GM20000 (cell line): ENCODE results near the gene SIRPG.

Experiments
- DNase-seq: peaks from one replicate; pipeline ENCODE4 v3.0.0; 2012; ENCODE audit warnings: low spot score
- TF ChIP-seq, protein P1 (sequence below): IDR thresholded peaks from 2 replicates; pipeline ENCODE4 v1.5.1; 2012; ENCODE audit warnings: mild to moderate bottlenecking, control low read depth; ENCODE audit errors: extremely low read depth, missing control alignments

The SIRPG gene

DNA sequence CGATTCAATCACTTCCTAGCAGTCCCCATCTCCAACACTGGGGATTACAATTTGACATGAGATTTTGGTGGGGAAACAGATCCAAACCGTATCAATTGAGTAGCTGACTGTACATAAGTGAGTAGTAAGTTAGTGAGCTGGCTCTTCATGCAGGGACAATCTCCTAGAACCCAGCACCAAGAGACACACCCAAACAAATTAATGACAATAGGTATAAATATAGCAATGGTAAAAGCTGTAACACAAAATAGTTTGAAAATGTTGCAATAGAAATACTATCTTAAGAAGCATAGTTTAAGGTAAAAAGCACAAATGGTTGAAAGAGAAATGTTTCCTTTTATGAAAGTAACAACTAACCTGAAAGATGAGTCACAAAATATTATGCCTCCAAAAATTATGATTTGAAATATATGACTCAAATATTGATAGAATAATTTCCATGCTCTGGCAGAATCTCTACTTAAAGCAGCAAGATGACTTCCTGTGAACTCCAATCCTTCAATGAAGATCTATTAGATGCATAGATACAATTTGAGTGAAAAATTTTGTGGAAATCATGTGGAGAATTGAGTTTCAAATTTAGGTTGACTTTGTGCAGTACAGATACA is 32.4 kb downstream of the SIRPG start:
- TF ChIP-seq, protein P1, sequence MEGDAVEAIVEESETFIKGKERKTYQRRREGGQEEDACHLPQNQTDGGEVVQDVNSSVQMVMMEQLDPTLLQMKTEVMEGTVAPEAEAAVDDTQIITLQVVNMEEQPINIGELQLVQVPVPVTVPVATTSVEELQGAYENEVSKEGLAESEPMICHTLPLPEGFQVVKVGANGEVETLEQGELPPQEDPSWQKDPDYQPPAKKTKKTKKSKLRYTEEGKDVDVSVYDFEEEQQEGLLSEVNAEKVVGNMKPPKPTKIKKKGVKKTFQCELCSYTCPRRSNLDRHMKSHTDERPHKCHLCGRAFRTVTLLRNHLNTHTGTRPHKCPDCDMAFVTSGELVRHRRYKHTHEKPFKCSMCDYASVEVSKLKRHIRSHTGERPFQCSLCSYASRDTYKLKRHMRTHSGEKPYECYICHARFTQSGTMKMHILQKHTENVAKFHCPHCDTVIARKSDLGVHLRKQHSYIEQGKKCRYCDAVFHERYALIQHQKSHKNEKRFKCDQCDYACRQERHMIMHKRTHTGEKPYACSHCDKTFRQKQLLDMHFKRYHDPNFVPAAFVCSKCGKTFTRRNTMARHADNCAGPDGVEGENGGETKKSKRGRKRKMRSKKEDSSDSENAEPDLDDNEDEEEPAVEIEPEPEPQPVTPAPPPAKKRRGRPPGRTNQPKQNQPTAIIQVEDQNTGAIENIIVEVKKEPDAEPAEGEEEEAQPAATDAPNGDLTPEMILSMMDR: no peak
- peak; percentile 1 for DNase-seq

DNA sequence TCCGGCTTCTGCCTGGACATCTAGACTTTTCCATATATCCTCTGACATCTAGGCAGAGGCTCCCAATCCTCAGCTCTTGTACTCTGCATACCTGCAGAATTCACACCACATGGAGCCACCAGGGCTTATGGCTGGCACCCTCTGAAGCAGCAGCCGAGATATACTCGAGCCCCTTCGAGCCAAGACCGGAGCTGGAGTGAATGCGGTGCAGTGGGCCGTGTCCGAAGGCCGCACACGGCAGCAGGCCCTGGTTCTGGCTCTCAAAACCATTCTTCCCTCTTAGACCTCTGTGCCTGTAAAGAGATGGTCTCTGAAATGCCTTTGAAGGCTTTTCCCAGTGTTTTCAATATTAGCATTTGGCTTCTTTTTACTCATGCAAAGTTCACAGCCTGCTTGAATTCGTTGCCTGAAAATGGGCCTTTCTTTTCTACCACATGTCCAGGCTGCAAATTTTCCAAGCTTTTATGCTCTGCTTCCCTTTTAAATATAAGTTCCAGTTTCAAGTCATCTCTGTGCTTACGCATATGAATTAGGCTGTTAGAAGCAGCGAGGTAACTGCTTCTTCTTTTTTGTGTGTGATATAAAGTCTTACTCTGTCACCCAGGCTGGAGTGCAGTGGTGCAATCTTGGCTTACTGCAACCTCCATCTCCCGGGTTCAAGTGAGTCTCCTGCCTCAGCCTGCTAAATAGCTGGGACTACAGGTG is 33.9 kb downstream of the SIRPG start:
- TF ChIP-seq, protein P1: no peak
- DNase-seq: peak; percentile 0

DNA sequence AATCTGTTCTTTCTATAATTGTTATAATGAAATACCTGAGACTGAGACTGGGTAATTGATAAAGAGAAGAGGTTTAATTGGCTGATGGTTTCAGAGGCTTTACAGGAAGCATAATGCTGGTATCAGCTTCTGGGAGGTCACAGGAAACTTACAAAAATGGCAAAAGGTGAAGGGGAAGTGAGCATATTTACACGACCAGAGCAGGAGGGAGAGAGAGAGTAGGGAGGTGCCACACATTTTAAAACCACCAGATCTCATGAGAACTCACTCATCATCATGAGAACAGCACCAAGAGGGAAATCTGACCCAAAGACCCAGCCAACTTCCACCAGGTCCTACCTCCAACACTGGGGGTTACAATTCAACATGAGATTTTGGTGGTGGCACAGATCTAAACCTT is 35.1 kb downstream of the SIRPG start:
- DNase-seq: peak; percentile 6
- TF ChIP-seq, protein P1: no peak

DNA sequence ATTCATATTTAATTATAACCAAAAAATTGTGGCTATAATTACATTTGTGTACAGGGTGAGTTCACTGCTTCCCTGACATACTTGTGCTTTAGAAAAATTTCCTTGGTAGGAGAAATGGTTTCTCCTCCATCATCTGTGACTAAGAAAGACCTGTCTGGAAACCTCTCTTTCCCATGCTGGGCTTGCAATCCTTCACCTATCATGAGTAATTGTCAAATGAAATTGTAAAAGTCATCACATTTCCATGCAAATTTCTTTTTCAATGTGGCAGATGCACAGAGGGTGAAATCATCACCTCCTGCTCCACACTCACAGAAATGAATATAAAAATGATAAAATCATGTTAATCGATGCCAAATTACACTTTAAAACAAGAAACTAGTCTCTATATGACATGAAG is 36.3 kb downstream of the SIRPG start:
- peak; percentile 1 for DNase-seq
- TF ChIP-seq, protein P1: no peak

DNA sequence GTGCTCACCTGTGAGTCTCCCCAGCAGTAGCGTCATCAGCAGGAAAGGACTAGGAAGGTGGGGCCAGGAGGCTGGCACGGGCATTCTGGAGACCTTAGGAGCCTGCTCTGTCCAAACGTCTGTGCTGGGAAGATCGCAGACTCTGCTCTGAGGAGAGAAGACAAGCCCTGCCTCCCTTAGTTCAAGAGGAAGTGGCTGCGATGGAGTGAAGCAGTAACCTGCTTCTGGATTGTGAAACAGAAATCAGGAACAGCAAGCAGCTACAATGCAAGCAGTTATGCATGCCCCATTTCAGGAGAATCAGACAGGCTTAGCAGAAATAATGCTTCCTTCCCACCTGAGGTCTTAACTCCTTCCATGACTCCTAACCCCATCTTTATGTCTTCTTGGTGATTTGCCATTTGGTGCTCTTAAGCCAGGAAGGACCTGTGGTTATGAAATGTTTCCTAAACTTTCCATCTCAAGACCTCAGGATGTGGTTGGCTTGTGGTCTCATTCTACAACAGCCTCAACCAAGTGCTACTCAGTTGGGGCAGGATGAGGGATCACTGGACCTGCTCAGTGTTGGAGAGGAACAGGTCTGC is 37.6 kb downstream of the SIRPG start, which contains the start of gene SIRPB1:
Gene SIRPB1, minus strand, starts transcription at position 149 of the 584 bp plus-strand sequence. Its CDS starts 65 bp downstream, at position 84.
- DNase-seq: no peak
- TF ChIP-seq, protein P1: no peak

DNA sequence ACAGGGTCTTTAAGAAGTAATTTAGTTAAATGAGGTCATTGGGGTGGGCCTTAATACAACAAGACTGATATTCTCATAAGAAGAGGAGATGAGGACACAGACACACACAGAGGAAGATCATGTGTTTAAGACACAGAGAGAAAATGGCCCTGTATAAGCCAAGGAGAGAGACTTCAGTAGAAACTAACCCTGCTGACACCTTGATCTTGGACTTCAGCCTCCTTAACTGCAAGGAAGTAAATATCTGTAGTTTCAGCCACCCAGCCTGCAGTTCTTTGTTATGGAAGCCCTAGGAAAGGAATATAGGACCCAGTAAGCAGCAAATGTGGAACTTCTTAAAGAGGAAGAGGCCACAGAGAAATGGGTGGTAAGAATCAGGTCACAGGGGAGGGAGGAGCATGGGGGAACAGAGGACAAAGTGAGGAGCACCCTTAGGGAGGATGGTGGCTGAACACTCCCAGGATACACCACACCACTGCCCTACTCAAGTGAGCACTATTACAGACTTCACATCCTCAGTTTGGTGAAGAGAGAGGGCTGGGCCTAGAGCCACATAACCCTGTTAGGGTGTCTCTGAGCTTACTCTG is 38.5 kb downstream of the SIRPG start:
- no peak for DNase-seq
- TF ChIP-seq, protein P1: no peak

DNA sequence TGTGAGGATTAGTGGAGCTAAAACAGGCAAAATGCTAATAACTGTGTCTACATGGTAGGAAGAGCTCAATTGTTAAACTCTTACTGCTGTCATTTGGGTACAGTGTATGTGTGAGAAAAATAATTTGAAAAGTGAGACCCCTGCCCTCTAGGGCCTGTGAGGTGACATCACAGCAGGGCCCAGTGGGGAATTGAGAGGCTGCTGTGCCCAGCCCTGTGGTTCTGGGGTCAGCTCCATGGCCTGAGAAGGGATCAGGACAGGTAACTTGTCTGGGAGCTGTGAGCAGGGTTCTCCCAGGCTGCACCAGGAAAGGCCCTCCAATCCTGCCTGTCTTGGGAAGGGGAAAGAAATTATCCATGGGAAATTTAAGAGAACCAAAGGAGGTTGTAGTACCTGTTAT is 39.1 kb downstream of the SIRPG start:
- TF ChIP-seq, protein P1: no peak
- DNase-seq: no peak
